WTC11 (cell line): ENCODE data around the gene ZNF532. TPM values are rescaled to one million over a fixed set of nuclear protein-coding genes. Genes with fewer than 3 reads are reported as not detected.
"Not testable (repeated sequence)": the region's sequence is repeated elsewhere in the genome, so short reads cannot be mapped to it uniquely, and the experiment has no call there.

Source experiments
- ATAC-seq: fragments of 200-7000 bp; cut with Tn5 transposase; 2 replicates; pipeline ENCODE4 v1.10.0; 2021; ENCODE audit warnings: mild to moderate bottlenecking, moderate library complexity
- CTCF ChIA-PET: fragments of 300-600 bp; sonication (Branson Sonifier 250); formaldehyde crosslinking; loops from one replicate; lab custom pipeline; 2021; ENCODE audit warnings: antibody characterized with exemption; lab: Charles Lee
- POLR2A ChIA-PET: fragments of 350-600 bp; sonication (Branson Sonifier 250); formaldehyde crosslinking; loops from one replicate; lab custom pipeline; 2021; ENCODE audit warnings: antibody characterized with exemption; lab: Charles Lee
- DNase-seq: peaks from one replicate; pipeline ENCODE4 v3.0.0; 2021; ENCODE audit warnings: low spot score
- H3K27ac Mint-ChIP-seq: 2 replicates; pipeline ENCODE4 v1.8.0; 2021; ENCODE audit warnings: mixed read lengths
- H3K27me3 Mint-ChIP-seq: 2 replicates; pipeline ENCODE4 v1.8.0; 2021; ENCODE audit warnings: low read depth, mild to moderate bottlenecking, moderate library complexity, mixed read lengths
- H3K36me3 Mint-ChIP-seq: 2 replicates; pipeline ENCODE4 v1.8.0; 2021; ENCODE audit warnings: mixed read lengths
- H3K4me1 Mint-ChIP-seq: 2 replicates; pipeline ENCODE4 v1.8.0; 2022; ENCODE audit warnings: mixed read lengths
- H3K4me3 Mint-ChIP-seq: 2 replicates; pipeline ENCODE4 v1.8.0; 2021; ENCODE audit warnings: mild to moderate bottlenecking, moderate library complexity, mixed read lengths
- H3K9me3 Mint-ChIP-seq: 2 replicates; pipeline ENCODE4 v1.8.0; 2021; ENCODE audit warnings: mixed read lengths
- ARID4B ChIP-seq: sonication (generic); formaldehyde crosslinking; IDR thresholded peaks from 2 replicates; pipeline ENCODE4 v1.8.0; 2023; ENCODE audit warnings: missing genetic modification reagents, mild to moderate bottlenecking, borderline replicate concordance
- ATF1 ChIP-seq: sonication (generic); formaldehyde crosslinking; IDR thresholded peaks from 2 replicates; pipeline ENCODE4 v1.8.1; 2023; ENCODE audit warnings: mild to moderate bottlenecking, moderate library complexity, missing genetic modification reagents
- ATF3 ChIP-seq: sonication (generic); formaldehyde crosslinking; conservative IDR thresholded peaks from 2 replicates; pipeline ENCODE4 v1.8.1; 2022; ENCODE audit warnings: mild to moderate bottlenecking, missing genetic modification reagents
- E2F1 ChIP-seq: sonication (generic); formaldehyde crosslinking; IDR thresholded peaks from 2 replicates; pipeline ENCODE4 v1.8.0; 2022; ENCODE audit warnings: mild to moderate bottlenecking, missing genetic modification reagents
- ELF4 ChIP-seq: sonication (generic); formaldehyde crosslinking; IDR thresholded peaks from 2 replicates; pipeline ENCODE4 v1.8.1; 2022; ENCODE audit warnings: low read depth, mild to moderate bottlenecking, moderate library complexity, missing genetic modification reagents
- GRHL2 ChIP-seq: fragments of 250-450 bp; sonication (Bioruptor Pico); IDR thresholded peaks from 2 replicates; pipeline ENCODE4 v1.8.0; 2022; ENCODE audit warnings: mild to moderate bottlenecking, moderate library complexity; ENCODE audit not compliant: insufficient replicate concordance, severe bottlenecking
- IRF1 ChIP-seq: sonication (generic); formaldehyde crosslinking; IDR thresholded peaks from 2 replicates; pipeline ENCODE4 v1.8.0; 2023; ENCODE audit warnings: missing genetic modification reagents
- KAT7 ChIP-seq: sonication (generic); formaldehyde crosslinking; IDR thresholded peaks from 2 replicates; pipeline ENCODE4 v1.8.1; 2023; ENCODE audit warnings: missing genetic modification reagents, mild to moderate bottlenecking, borderline replicate concordance
- MYBL2 ChIP-seq: sonication (generic); formaldehyde crosslinking; IDR thresholded peaks from 2 replicates; pipeline ENCODE4 v1.8.1; 2023; ENCODE audit warnings: mild to moderate bottlenecking, moderate library complexity, missing genetic modification reagents
- NFE2L1 ChIP-seq: sonication (generic); formaldehyde crosslinking; IDR thresholded peaks from 2 replicates; pipeline ENCODE4 v1.8.1; 2023; ENCODE audit warnings: missing genetic modification reagents
- NR1H2 ChIP-seq: sonication (generic); formaldehyde crosslinking; IDR thresholded peaks from 2 replicates; pipeline ENCODE4 v1.9.0; 2021; ENCODE audit warnings: mild to moderate bottlenecking, moderate library complexity, missing genetic modification reagents
- OVOL2 ChIP-seq: fragments of 250-450 bp; sonication (Bioruptor Pico); IDR thresholded peaks from 2 replicates; pipeline ENCODE4 v1.9.0; 2021; ENCODE audit warnings: mild to moderate bottlenecking, borderline replicate concordance
- PRRX2 ChIP-seq: fragments of 250-450 bp; sonication (Bioruptor Pico); IDR thresholded peaks from 2 replicates; pipeline ENCODE4 v1.8.0; 2021; ENCODE audit warnings: mild to moderate bottlenecking
- RELA ChIP-seq: sonication (generic); formaldehyde crosslinking; IDR thresholded peaks from 2 replicates; pipeline ENCODE4 v1.8.1; 2022; ENCODE audit warnings: missing genetic modification reagents, mild to moderate bottlenecking, borderline replicate concordance
- ZMAT4 ChIP-seq: fragments of 250-450 bp; sonication (Bioruptor Pico); IDR thresholded peaks from 2 replicates; pipeline ENCODE4 v1.9.0; 2021; ENCODE audit warnings: mild to moderate bottlenecking
- ZNF121 ChIP-seq: sonication (generic); formaldehyde crosslinking; IDR thresholded peaks from 2 replicates; pipeline ENCODE4 v1.8.0; 2023; ENCODE audit warnings: missing genetic modification reagents
- ZNF138 ChIP-seq: sonication (generic); formaldehyde crosslinking; conservative IDR thresholded peaks from 2 replicates; pipeline ENCODE4 v1.8.1; 2022; ENCODE audit warnings: mild to moderate bottlenecking, moderate library complexity, missing genetic modification reagents
- ZNF396 ChIP-seq: fragments of 250-450 bp; sonication (Bioruptor Pico); IDR thresholded peaks from 2 replicates; pipeline ENCODE4 v1.8.0; 2021; ENCODE audit warnings: mild to moderate bottlenecking, moderate library complexity, borderline replicate concordance
- ZNF532 ChIP-seq: fragments of 250-450 bp; sonication (Bioruptor Pico); IDR thresholded peaks from 2 replicates; pipeline ENCODE4 v1.9.0; 2021; ENCODE audit warnings: mild to moderate bottlenecking, borderline replicate concordance
- total RNA-seq: library from RNA; stranded (reverse); gene quantifications from 3 replicates; pipeline ENCODE4 v1.2.3, GENCODE V29; 2021

Gene ZNF532
- total RNA-seq, 1 experiment from 2014 or later = 171 TPM

GRCh38 chr18:58915995-58916394 lies 51.3 kb downstream of the ZNF532 start (continued):
- TF ChIP-seq ARID4B (no peak), ATF1 (CRISPR knock-in tag) (no peak), ZNF138 (CRISPR knock-in tag) (no peak), ZNF396 (CRISPR knock-in tag) (no peak), KAT7 (no peak)

- peaks cover 67% of the 10 kb centered on the region for H3K4me1 Mint-ChIP-seq
- ATAC-seq, H3K4me3 Mint-ChIP-seq: not testable (repeated sequence)
Measured at GRCh38 chr18:58919934-58920333, 55.3 kb downstream of the ZNF532 start.

GRCh38 chr18:58922995-58923394 lies 58.3 kb downstream of the ZNF532 start:
- Mint-ChIP-seq H3K27ac (peak overlapping the region; percentile 92), H3K9me3 (peaks cover 12% of the 10 kb centered on the region), H3K36me3 (peaks cover 66% of the 10 kb centered on the region), H3K27me3 (no peaks in the 10 kb centered on the region), H3K4me1 (peaks cover 71% of the 10 kb centered on the region), H3K4me3 (no peak overlapping the region)
- DNase-seq (no peak), ATAC-seq (no peak)
- ChIA-PET CTCF (interaction anchor here (1.4 kb wide), 1 partner anchor 147 kb away, joined by 4 read pairs; no protein-coding TSS in a partner anchor), POLR2A (no interaction called here)
- TF ChIP-seq ATF3 (CRISPR knock-in tag) = no peak
- no peak for TF ChIP-seq OVOL2 (CRISPR knock-in tag)
- TF ChIP-seq NR1H2 (CRISPR knock-in tag) = no peak

More at GRCh38 chr18:58919934-58920333, 55.3 kb downstream of the ZNF532 start:
- H3K9me3 Mint-ChIP-seq = peaks cover 12% of the 10 kb centered on the region
- DNase-seq, H3K27me3 Mint-ChIP-seq, CTCF ChIA-PET, POLR2A ChIA-PET: not testable (repeated sequence)
- H3K36me3 Mint-ChIP-seq = peaks cover 77% of the 10 kb centered on the region
- peak overlapping the region; percentile 82 for H3K27ac Mint-ChIP-seq

- no peak for ATAC-seq
- CTCF ChIA-PET = interaction anchor here (1.3 kb wide), 1 partner anchor 12 kb away, joined by 3 read pairs; no protein-coding TSS in a partner anchor
- Mint-ChIP-seq H3K27me3 (no peaks in the 10 kb centered on the region), H3K36me3 (peaks cover 51% of the 10 kb centered on the region), H3K4me3 (no peak overlapping the region), H3K27ac (peak overlapping the region; percentile 84), H3K4me1 (peaks cover 76% of the 10 kb centered on the region), H3K9me3 (peaks cover 12% of the 10 kb centered on the region)
- no peak for DNase-seq
- POLR2A ChIA-PET = no interaction called here
- TF ChIP-seq ZNF532 (CRISPR knock-in tag) (no peak), NFE2L1 (CRISPR knock-in tag) (no peak), MYBL2 (no peak), PRRX2 (CRISPR knock-in tag) (no peak), ZMAT4 (CRISPR knock-in tag) (no peak), ZNF121 (CRISPR knock-in tag) (no peak), GRHL2 (CRISPR knock-in tag) (no peak), IRF1 (CRISPR knock-in tag) (no peak), ATF3 (CRISPR knock-in tag) (no peak), RELA (CRISPR knock-in tag) (no peak), E2F1 (no peak), ELF4 (CRISPR knock-in tag) (no peak)
Measured at GRCh38 chr18:58924473-58924872, 59.8 kb downstream of the ZNF532 start.
